GM12878 (cell line): ENCODE measurements around the gene CD48. TPM values are rescaled to one million over a fixed set of nuclear protein-coding genes. Genes with fewer than 3 reads are reported as not detected.

Experiments
- ATAC-seq: fragments of 200-7000 bp; cut with Tn5 transposase; 3 replicates; pipeline ENCODE4 v1.9.1; 2020; ENCODE audit warnings: mild to moderate bottlenecking, moderate library complexity
- BruUV-seq: library from RNA; stranded (reverse); fragments of 400-500 nt; replicated peaks from 2 replicates; lab custom pipeline; 2021; lab: Mats Ljungman, UMichigan
- CTCF ChIA-PET: fragments of 300-600 bp; sonication (Branson Sonifier 250); formaldehyde crosslinking; extraction: SDS; loops from one replicate; lab custom pipeline; 2021; ENCODE audit warnings: inconsistent platforms; lab: Yijun Ruan, JAX
- POLR2A ChIA-PET: fragments of 350-600 bp; formaldehyde crosslinking; extraction: SDS; loops from one replicate; lab custom pipeline; 2021; ENCODE audit warnings: inconsistent platforms; lab: Charles Lee
- RAD21 ChIA-PET: fragments of 300-600 bp; sonication (Branson Sonifier 250); formaldehyde crosslinking; loops from one replicate; lab custom pipeline; 2023; ENCODE audit warnings: antibody characterized with exemption; ENCODE audit not compliant: unreplicated experiment; lab: Charles Lee
- SMC1A ChIA-PET: fragments of 300-600 bp; sonication (Branson Sonifier 250); formaldehyde crosslinking; loops from one replicate; lab custom pipeline; 2023; ENCODE audit not compliant: unreplicated experiment, uncharacterized antibody; lab: Charles Lee
- DNase-seq: peaks from one replicate; pipeline ENCODE4 v3.0.0-alpha.2; 2011; ENCODE audit warnings: low read depth, low spot score
- FAIRE-seq: peaks from 3 replicates; lab custom pipeline; 2011; peaks lifted over from hg19 to GRCh38; lab: Jason Lieb, UNC
- H2AFZ ChIP-seq: 2 replicates; pipeline ENCODE4 v1.6.0; 2011; ENCODE audit warnings: low read depth, low read length, control low read depth; ENCODE audit not compliant: control insufficient read depth
- H3K27ac ChIP-seq: 2 replicates; pipeline ENCODE4 v1.5.1; 2011; ENCODE audit warnings: control low read depth; ENCODE audit not compliant: control insufficient read depth, insufficient read depth
- H3K27me3 ChIP-seq, 2 experiments: replicated peaks in 1 of 2; 2 replicates each; pipeline versions ENCODE4 v1.6.0 to v1.6.1; 2011; ENCODE audit warnings: low read length in 1 of 2; ENCODE audit not compliant: control insufficient read depth in 2 of 2, insufficient read depth in 2 of 2
- H3K36me3 ChIP-seq, 2 experiments: 2 replicates each; pipeline ENCODE4 v1.5.1; 2011; ENCODE audit warnings: low read length in 1 of 2; ENCODE audit not compliant: control insufficient read depth in 2 of 2, insufficient read depth in 2 of 2
- H3K4me1 ChIP-seq: 2 replicates; pipeline ENCODE4 v1.6.1; 2011; ENCODE audit warnings: mild to moderate bottlenecking, low read length, moderate library complexity, mixed read lengths; ENCODE audit not compliant: control insufficient read depth, insufficient read depth
- H3K4me2 ChIP-seq: 2 replicates; pipeline ENCODE4 v1.6.0; 2011; ENCODE audit warnings: control low read depth; ENCODE audit not compliant: control insufficient read depth, insufficient read depth
- H3K4me3 ChIP-seq: fragments of 200-600 bp; sonication (generic); 2 replicates; pipeline ENCODE4 v1.5.1; 2016
- H3K79me2 ChIP-seq: 2 replicates; pipeline ENCODE4 v1.6.0; 2011; ENCODE audit warnings: low read length; ENCODE audit not compliant: control insufficient read depth, insufficient read depth
- H3K9ac ChIP-seq: 2 replicates; pipeline ENCODE4 v1.8.0; 2011; ENCODE audit warnings: low read length, control low read depth, mixed read lengths; ENCODE audit not compliant: control insufficient read depth, insufficient read depth
- H3K9me3 ChIP-seq: replicated peaks from 3 replicates; pipeline ENCODE4 v1.5.1; 2011; ENCODE audit warnings: mild to moderate bottlenecking, low read length; ENCODE audit not compliant: control insufficient read depth, insufficient read depth
- H4K20me1 ChIP-seq: 2 replicates; pipeline ENCODE4 v1.6.0; 2011; ENCODE audit not compliant: control insufficient read depth, insufficient read depth
- CBFB ChIP-seq: IDR thresholded peaks from 2 replicates; pipeline ENCODE4 v1.6.1; 2016; ENCODE audit warnings: antibody characterized with exemption, low read depth
- HDAC6 ChIP-seq: fragments of 200-600 bp; sonication (generic); IDR thresholded peaks from one replicate; pipeline ENCODE4 v1.8.0; 2017; ENCODE audit warnings: antibody characterized with exemption; ENCODE audit not compliant: unreplicated experiment
- POLR2AphosphoS2 ChIP-seq: IDR thresholded peaks from 2 replicates; pipeline ENCODE4 v1.6.1; 2011; ENCODE audit warnings: low read depth, mild to moderate bottlenecking, low read length, improper control_type of control experiment, moderate library complexity
- RAD21 ChIP-seq: IDR thresholded peaks from 2 replicates; pipeline ENCODE4 v1.6.1; 2011; ENCODE audit warnings: mild to moderate bottlenecking, low read depth, low read length, moderate library complexity; ENCODE audit not compliant: insufficient read depth
- ZBED1 ChIP-seq: IDR thresholded peaks from 2 replicates; pipeline ENCODE4 v1.6.1; 2016; ENCODE audit warnings: borderline replicate concordance
- WGBS: methylation state at CpG from one replicate; pipeline ENCODE4 v1.1.6; 2016; ENCODE audit warnings: low lambda C conversion rate; ENCODE audit not compliant: insufficient replicate concordance, insufficient coverage; ENCODE audit errors: missing lambda C conversion rate; 5-methylcytosine and 5-hydroxymethylcytosine counted together
- in situ Hi-C: fragments of 300-500 bp; cut with MboI; formaldehyde crosslinking; loops from 9 replicates; pipeline ENCODE4 v1.14.3; 2018; ENCODE audit warnings: mixed read lengths
- intact Hi-C: fragments of 100-400 bp; cut with micrococcal nuclease; formaldehyde crosslinking; loops from one replicate; pipeline ENCODE4 v1.14.2; 2022; ENCODE audit not compliant: unreplicated experiment
- polyA plus RNA-seq, 11 experiments: library from polyadenylated mRNA; depleted of rRNA in 4 of 11; unstranded in 6 of 11; stranded (reverse) in 5 of 11; fragments of >200 nt; fragmentation: Nextera tagmentation in 4 of 11; fragmentation: Illumina TruSeq in 1 of 11; extraction: Ambion mirVana in 4 of 11; extraction: Trizol in 1 of 11; gene quantifications; 1 replicate in 1 of 11; 2 replicates in 10 of 11; pipeline versions ENCODE4 v1.2.1 to v1.2.3, GENCODE V29; 2011 to 2016; ENCODE audit warnings: inconsistent platforms in 2 of 11, missing spikeins in 2 of 11, low read depth in 1 of 11
- total RNA-seq, 4 experiments: library from RNA; depleted of rRNA in 3 of 4; stranded (reverse); fragments of >200 nt in 3 of 4; fragmentation: Illumina TruSeq in 1 of 4; extraction: Trizol in 1 of 4; gene quantifications; 2 replicates each; pipeline versions ENCODE4 v1.2.1 to v1.2.3, GENCODE V29; 2013 to 2021

Gene CD48
- total and polyA plus RNA-seq, 10 of the 15 experiments (the other 5 are each of a cell fraction or from before 2014, with no cell fraction given), result 302 to 1,315 (median 430) TPM

DNA sequence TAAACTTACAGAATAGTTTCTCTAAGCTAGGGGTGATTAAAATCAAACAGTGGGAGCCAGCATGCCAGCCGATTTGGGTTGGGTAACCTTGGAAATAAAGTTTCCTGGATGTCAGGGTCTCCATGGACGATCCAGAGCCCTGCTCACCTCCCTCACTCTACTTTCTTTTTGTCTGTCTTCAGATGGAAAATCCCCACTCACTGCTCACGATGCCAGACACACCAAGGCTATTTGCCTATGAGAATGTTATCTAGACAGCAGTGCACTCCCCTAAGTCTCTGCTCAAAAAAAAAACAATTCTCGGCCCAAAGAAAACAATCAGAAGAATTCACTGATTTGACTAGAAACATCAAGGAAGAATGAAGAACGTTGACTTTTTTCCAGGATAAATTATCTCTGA is 41.3 kb upstream of the CD48 start:
- no peak for DNase-seq
- no peak overlapping the region for H3K27ac ChIP-seq
- CTCF ChIA-PET, result interaction anchor here (1.4 to 2.4 kb wide), 5 partner anchors 9 to 94 kb away, joined by 3 to 13 read pairs (median 4); no protein-coding TSS in a partner anchor
- intact Hi-C loops, result no loop called here
- no peak overlapping the region for H3K4me3 ChIP-seq
- ATAC-seq, result no peak
- in situ Hi-C loops, result no loop called here
- no peak overlapping the region for H3K4me2 ChIP-seq
- POLR2A ChIA-PET, result interaction anchor here (0.6 to 3.3 kb wide), 5 partner anchors 9 to 239 kb away, joined by 3 to 16 read pairs (median 3); no protein-coding TSS in a partner anchor
- no peak for FAIRE-seq
- BruUV-seq, result no TSS peak
- no peak overlapping the region for H3K9ac ChIP-seq
- H3K36me3 ChIP-seq, result peaks cover 24 to 43% of the 10 kb centered on the region in 2 experiments
- H2AFZ ChIP-seq, result no peak overlapping the region
- peaks cover 44% of the 10 kb centered on the region for H3K4me1 ChIP-seq
- H3K9me3 ChIP-seq, result no peaks in the 10 kb centered on the region; the same call in 2 of the 3 replicates
- 51% methylated on average over 5 of the region's 5 CpGs for WGBS
- H3K79me2 ChIP-seq, result peaks cover 17% of the 10 kb centered on the region
- TF ChIP-seq HDAC6 (peak; percentile 0), ZBED1 (no peak)
- RAD21 ChIA-PET, result interaction anchor here (1.2 to 6.4 kb wide), 3 partner anchors 11 to 24 kb away, joined by 3 to 68 read pairs (median 8); partner anchors contain the start of gene SLAMF7
- no peaks in the 10 kb centered on the region for H4K20me1 ChIP-seq
- SMC1A ChIA-PET, result interaction anchor here (1.0 to 9.8 kb wide), 5 partner anchors 9 to 41 kb away, joined by 3 to 109 read pairs (median 9); partner anchors contain the start of genes CD48 and SLAMF7
- no peaks in the 10 kb centered on the region for H3K27me3 ChIP-seq

DNA sequence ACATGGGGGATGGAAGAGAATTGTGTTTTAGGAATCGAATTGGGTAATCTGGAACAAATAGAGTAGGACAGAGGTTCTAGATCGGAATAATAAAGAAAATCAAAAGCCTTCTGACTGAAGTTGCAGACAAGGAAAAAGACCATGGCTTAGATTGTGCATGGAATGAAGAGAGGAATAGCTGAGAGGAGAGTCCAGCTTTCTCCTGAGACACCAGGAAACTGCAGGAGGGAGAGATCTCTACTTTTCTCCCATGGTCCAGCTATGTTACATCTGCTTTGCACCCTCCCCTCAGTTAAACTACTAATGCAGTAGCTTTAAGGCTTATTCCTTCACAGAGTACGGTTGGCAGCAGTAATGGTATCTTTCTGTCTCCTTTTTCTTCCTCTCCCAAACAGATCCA is 40.8 kb upstream of the CD48 start:
- intact Hi-C loops (no loop called here), in situ Hi-C loops (no loop called here)
- Histone ChIP-seq H3K9me3 (no peaks in the 10 kb centered on the region; the same call in 2 of the 3 replicates), H4K20me1 (no peaks in the 10 kb centered on the region), H3K4me2 (no peak overlapping the region), H2AFZ (no peak overlapping the region), H3K9ac (no peak overlapping the region), H3K36me3 (peaks cover 24 to 43% of the 10 kb centered on the region in 2 experiments), H3K4me1 (peaks cover 44% of the 10 kb centered on the region), H3K4me3 (no peak overlapping the region), H3K27ac (no peak overlapping the region; the same call in 1 of the 2 replicates), H3K27me3 (no peaks in the 10 kb centered on the region), H3K79me2 (peaks cover 20% of the 10 kb centered on the region)
- FAIRE-seq (no peak), DNase-seq (no peak), ATAC-seq (no peak)
- WGBS, result 96% methylated on average over 3 of the region's 3 CpGs
- CTCF ChIA-PET, result interaction anchor here (0.6 to 2.0 kb wide), 5 partner anchors 16 to 312 kb away, joined by 3 to 13 read pairs (median 4); no protein-coding TSS in a partner anchor
- SMC1A ChIA-PET, result interaction anchor here (0.6 to 9.8 kb wide), 11 partner anchors 9 to 163 kb away, joined by 3 to 109 read pairs (median 4); partner anchors contain the start of genes CD48 and SLAMF7
- RAD21 ChIA-PET, result interaction anchor here (1.2 to 6.4 kb wide), 3 partner anchors 11 to 24 kb away, joined by 3 to 68 read pairs (median 8); partner anchors contain the start of gene SLAMF7
- TF ChIP-seq HDAC6 (peak; percentile 10), CBFB (no peak), POLR2AphosphoS2 (0 out of 2 replicates have a peak, but pooled peaks have one; percentile 54), RAD21 (no peak), ZBED1 (no peak)
- no TSS peak for BruUV-seq
- POLR2A ChIA-PET, result interaction anchor here (1.2 to 3.3 kb wide), 4 partner anchors 9 to 134 kb away, joined by 3 to 16 read pairs (median 5); no protein-coding TSS in a partner anchor
